HepG2 (cell line): ENCODE measurements around the gene TBC1D22A. TPM values are rescaled to one million over a fixed set of nuclear protein-coding genes. Genes with fewer than 3 reads are reported as not detected.

Experiments
- ATAC-seq: fragments of 200-7000 bp; cut with Tn5 transposase; 3 replicates; pipeline ENCODE4 v1.9.1; 2020; ENCODE audit warnings: mild to moderate bottlenecking, moderate library complexity
- BruUV-seq: library from RNA; stranded (reverse); fragments of 400-500 nt; replicated peaks from 2 replicates; lab custom pipeline; 2021; lab: Mats Ljungman, UMichigan
- CTCF ChIA-PET: fragments of 300-600 bp; formaldehyde crosslinking; extraction: SDS; loops from one replicate; lab custom pipeline; 2021; ENCODE audit warnings: low total read pairs, inconsistent platforms, low intra/inter-chr PET ratio; lab: Yijun Ruan, JAX
- POLR2A ChIA-PET: fragments of 350-600 bp; sonication (Branson Sonifier 250); formaldehyde crosslinking; loops from one replicate; lab custom pipeline; 2020; ENCODE audit warnings: antibody characterized with exemption, inconsistent platforms; lab: Yijun Ruan, JAX
- DNase-seq: peaks from one replicate; pipeline ENCODE4 v3.0.0-alpha.2; 2015; ENCODE audit warnings: low spot score
- FAIRE-seq: peaks from 3 replicates; lab custom pipeline; 2011; peaks lifted over from hg19 to GRCh38; lab: Jason Lieb, UNC
- H2AFZ ChIP-seq: one replicate; pipeline ENCODE4 v1.6.1; 2011; ENCODE audit warnings: low read length, inconsistent platforms
- H3K27ac ChIP-seq: fragments of 300-600 bp; 3 replicates; pipeline ENCODE4 v1.8.0; 2011; ENCODE audit warnings: mixed run types, mild to moderate bottlenecking, mixed read lengths, low read length, inconsistent platforms; ENCODE audit not compliant: insufficient read depth; ENCODE audit errors: extremely low read length
- H3K27me3 ChIP-seq, 2 experiments: fragments of 200-600 bp in 1 of 2; 2 replicates in 1 of 2; 3 replicates in 1 of 2; pipeline versions ENCODE4 v1.6.0 to v1.8.0; 2011; ENCODE audit warnings: low read length in 2 of 2, mild to moderate bottlenecking in 2 of 2, moderate library complexity in 2 of 2, inconsistent platforms in 1 of 2; ENCODE audit not compliant: insufficient read depth in 2 of 2, control insufficient read depth in 1 of 2
- H3K36me3 ChIP-seq, 2 experiments: fragments of 200-600 bp in 1 of 2; replicated peaks in 1 of 2; 2 replicates in 1 of 2; 3 replicates in 1 of 2; pipeline versions ENCODE4 v1.5.1 to v1.8.0; 2011; ENCODE audit warnings: low read length in 2 of 2, inconsistent platforms in 1 of 2; ENCODE audit not compliant: insufficient read depth in 2 of 2, control insufficient read depth in 1 of 2
- H3K4me1 ChIP-seq: 2 replicates; pipeline ENCODE4 v1.5.1; 2012; ENCODE audit warnings: low read length, inconsistent platforms; ENCODE audit not compliant: insufficient read depth
- H3K4me2 ChIP-seq: 2 replicates; pipeline ENCODE4 v1.6.0; 2011; ENCODE audit warnings: low read depth, low read length, inconsistent platforms
- H3K4me3 ChIP-seq, 3 experiments: fragments of 200-600 bp in 1 of 3; sonication (generic), shearing (Covaris generic) in 1 of 3; replicated peaks in 1 of 3; 2 replicates each; pipeline ENCODE4 v1.5.1; 2011 to 2016; ENCODE audit warnings: low read length in 3 of 3, inconsistent platforms in 2 of 3, low read depth in 2 of 3, mild to moderate bottlenecking in 2 of 3, control low read depth in 1 of 3, mixed read lengths in 1 of 3; ENCODE audit not compliant: insufficient read depth in 1 of 3
- H3K79me2 ChIP-seq: one replicate; pipeline ENCODE4 v1.6.1; 2011; ENCODE audit warnings: low read length, inconsistent platforms; ENCODE audit not compliant: insufficient read depth
- H3K9ac ChIP-seq: 2 replicates; pipeline ENCODE4 v1.6.0; 2011; ENCODE audit warnings: mild to moderate bottlenecking, low read depth, low read length, inconsistent platforms; ENCODE audit not compliant: insufficient read depth
- H3K9me3 ChIP-seq: 2 replicates; pipeline ENCODE4 v1.5.1; 2012; ENCODE audit warnings: mild to moderate bottlenecking, low read length
- H4K20me1 ChIP-seq: 2 replicates; pipeline ENCODE4 v1.6.0; 2011; ENCODE audit warnings: inconsistent platforms, mild to moderate bottlenecking, low read length, moderate library complexity; ENCODE audit not compliant: insufficient read depth
- ATF7 ChIP-seq, 2 experiments: fragments of 450-650 bp in 1 of 2; sonication (generic) in 1 of 2; formaldehyde crosslinking in 1 of 2; IDR thresholded peaks; 2 replicates each; pipeline versions ENCODE4 v1.4.0 to v1.6.1; 2016 to 2020; ENCODE audit warnings: antibody characterized with exemption in 1 of 2, mild to moderate bottlenecking in 1 of 2, missing genetic modification reagents in 1 of 2
- CREB3 ChIP-seq: sonication (generic); formaldehyde crosslinking; IDR thresholded peaks from 2 replicates; pipeline ENCODE4 v1.5.0; 2020; ENCODE audit warnings: missing genetic modification reagents
- ETV5 ChIP-seq: IDR thresholded peaks from 2 replicates; pipeline ENCODE4 v1.6.1; 2018; ENCODE audit warnings: missing biosample characterization, missing genetic modification reagents, inconsistent platforms, borderline replicate concordance
- TARDBP ChIP-seq: sonication (generic); formaldehyde crosslinking; IDR thresholded peaks from 2 replicates; pipeline ENCODE4 v1.8.0; 2022; ENCODE audit warnings: mild to moderate bottlenecking, missing genetic modification reagents
- THYN1 ChIP-seq: sonication (generic); formaldehyde crosslinking; IDR thresholded peaks from 2 replicates; pipeline ENCODE4 v1.8.1; 2023; ENCODE audit warnings: low read depth, mild to moderate bottlenecking, moderate library complexity, missing genetic modification reagents, borderline replicate concordance
- TP53 ChIP-seq: sonication (generic); formaldehyde crosslinking; conservative IDR thresholded peaks from 2 replicates; pipeline ENCODE4 v1.4.0; 2020; ENCODE audit warnings: missing genetic modification reagents
- ZNF775 ChIP-seq: sonication (generic); formaldehyde crosslinking; IDR thresholded peaks from 2 replicates; pipeline ENCODE4 v1.4.0; 2020; ENCODE audit warnings: missing genetic modification reagents, mild to moderate bottlenecking, moderate library complexity, borderline replicate concordance
- ZNF784 ChIP-seq: sonication (generic); formaldehyde crosslinking; IDR thresholded peaks from 2 replicates; pipeline ENCODE4 v1.5.1; 2020; ENCODE audit warnings: missing genetic modification reagents, mild to moderate bottlenecking, borderline replicate concordance
- WGBS: methylation state at CpG from one replicate; pipeline ENCODE4 v1.1.6; 2017; ENCODE audit warnings: low lambda C conversion rate; 5-methylcytosine and 5-hydroxymethylcytosine counted together
- in situ Hi-C: cut with HindIII; loops from 2 replicates; pipeline ENCODE4 v1.10.0; 2017; ENCODE audit warnings: low pct_unique_long_range_greater_than_20kb; ENCODE audit not compliant: extremely low pct_ligation_motif_present
- intact Hi-C: fragments of 100-400 bp; cut with micrococcal nuclease; formaldehyde crosslinking; loops from one replicate; pipeline ENCODE4 v1.10.0; 2022; ENCODE audit not compliant: unreplicated experiment
- polyA plus RNA-seq, 8 experiments: library from polyadenylated mRNA; depleted of rRNA in 3 of 8; stranded (reverse) in 7 of 8; unstranded in 1 of 8; fragments of >200 nt; fragmentation: Illumina TruSeq in 4 of 8; extraction: Trizol in 4 of 8; gene quantifications; 2 replicates each; pipeline versions ENCODE4 v1.2.1 to v1.2.3, GENCODE V29; 2011 to 2016; ENCODE audit warnings: low read depth in 4 of 8, missing spikeins in 1 of 8, mixed read lengths in 1 of 8; ENCODE audit not compliant: insufficient read depth in 1 of 8
- total RNA-seq, 5 experiments: library from RNA; depleted of rRNA; stranded (reverse); fragments of >200 nt; fragmentation: Illumina TruSeq; extraction: Trizol; gene quantifications; 2 replicates each; pipeline ENCODE4 v1.2.3, GENCODE V29; 2016; ENCODE audit warnings: low read depth in 1 of 5

Gene TBC1D22A
- total and polyA plus RNA-seq, 2 of the 13 experiments (the other 11 are each of a cell fraction or from before 2014, with no cell fraction given): 17.3 to 18.0 TPM

DNA sequence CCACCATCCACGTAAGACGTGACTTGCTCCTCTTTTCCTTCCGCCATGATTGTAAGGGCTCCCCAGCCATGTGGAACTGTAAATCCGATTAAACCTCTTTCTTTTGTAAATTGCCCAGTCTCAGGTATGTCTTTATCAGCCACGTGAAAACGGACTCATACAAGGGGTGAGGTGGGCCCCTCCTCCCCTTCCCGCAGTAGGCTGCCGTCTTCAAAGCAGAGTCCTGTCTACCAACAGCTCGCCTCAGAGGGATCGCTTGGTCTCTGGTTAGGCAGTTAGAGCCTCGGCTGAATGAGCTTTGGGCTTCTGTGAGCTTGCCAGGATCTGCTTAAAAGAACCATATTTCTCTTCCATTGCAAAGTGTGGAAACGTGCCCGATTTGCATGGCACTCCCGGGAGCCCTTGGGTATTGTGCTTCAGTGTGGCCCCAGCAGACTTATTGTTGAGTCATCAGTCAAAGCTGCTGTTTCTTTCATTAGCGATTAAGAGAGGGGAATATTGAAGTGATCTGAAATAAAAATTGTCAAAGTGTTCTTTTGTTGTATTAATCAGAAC, 338.3 kb downstream of the TBC1D22A start:
- Histone ChIP-seq H3K27me3 (no peaks in the 10 kb centered on the region), H3K27ac (no peak overlapping the region), H3K4me2 (no peak overlapping the region), H2AFZ (no peak overlapping the region), H3K4me3 (no peak overlapping the region), H3K9me3 (no peaks in the 10 kb centered on the region), H3K4me1 (peaks cover 19% of the 10 kb centered on the region)
- POLR2A ChIA-PET: no interaction called here
- FAIRE-seq: no peak
- ATAC-seq: no peak
- in situ Hi-C loops: no loop called here
- no TSS peak for BruUV-seq
- TF ChIP-seq ZNF775 (CRISPR knock-in tag) (no peak), TARDBP (CRISPR knock-in tag) (no peak), CREB3 (CRISPR knock-in tag) (no peak), ATF7 (IDR thresholded peaks at IDR 0.05) (no peak), ATF7 (CRISPR knock-in tag; IDR thresholded peaks at IDR 0.05) (no peak), ETV5 (CRISPR knock-in tag) (no peak), TP53 (no peak), ZNF784 (no peak), THYN1 (no peak)
- TF ChIP-seq, all 625 proteins: peak for 0
- Histone ChIP-seq H3K79me2 (no peaks in the 10 kb centered on the region), H3K36me3 (0 out of 5 replicates have a peak, but pooled peaks cover 0 to 1% of the 10 kb centered on the region in 2 experiments), H3K9ac (no peak overlapping the region), H4K20me1 (no peaks in the 10 kb centered on the region)
- intact Hi-C loops: loop anchor here (10.0 kb wide), 1 partner anchor 84 kb away; no protein-coding TSS in a partner anchor
- 96% methylated on average over 15 of the region's 15 CpGs for WGBS
- CTCF ChIA-PET: no interaction called here
- DNase-seq: no peak
